Hepatocyte (in vitro differentiated cells): ENCODE measurements around the gene SLC29A4.

Experiments used
- EZH2 ChIP-seq: fragments of 200-600 bp; sonication (generic); IDR thresholded peaks from 2 replicates; pipeline ENCODE4 v1.6.1; 2016; ENCODE audit warnings: antibody characterized with exemption, mild to moderate bottlenecking, borderline replicate concordance
- EZH2phosphoT487 ChIP-seq: fragments of 200-600 bp; sonication (generic); IDR thresholded peaks from one replicate; pipeline ENCODE4 v1.6.1; 2018; ENCODE audit warnings: antibody characterized with exemption, mild to moderate bottlenecking, low read depth, moderate library complexity; ENCODE audit not compliant: unreplicated experiment, severe bottlenecking
- TF ChIP-seq, protein P1 (sequence below): fragments of 200-600 bp; sonication (generic); IDR thresholded peaks from 2 replicates; pipeline ENCODE4 v1.5.1; 2016; ENCODE audit warnings: antibody characterized with exemption, mild to moderate bottlenecking; ENCODE audit not compliant: poor library complexity

DNA sequence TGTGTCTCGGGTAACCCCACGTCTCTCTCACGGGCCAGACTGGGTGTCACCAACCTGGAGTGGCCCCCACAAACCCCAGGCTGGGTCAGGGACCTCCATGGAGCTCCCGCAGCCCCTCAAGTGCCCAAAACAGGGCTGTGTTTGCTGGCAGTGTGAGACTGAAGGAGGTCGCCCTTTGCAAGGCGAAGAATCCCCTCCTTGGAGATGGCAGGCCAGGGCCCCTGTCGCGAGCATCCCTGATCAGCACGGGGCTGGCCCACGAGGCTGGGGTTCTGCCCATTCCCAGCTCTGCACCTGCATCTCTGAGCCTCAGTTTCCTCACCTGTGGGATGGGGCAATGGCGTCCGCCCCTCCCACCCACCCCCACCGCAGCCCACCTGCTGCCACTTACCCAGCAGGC is 62.4 kb downstream of the SLC29A4 start:
- TF ChIP-seq, protein P1, sequence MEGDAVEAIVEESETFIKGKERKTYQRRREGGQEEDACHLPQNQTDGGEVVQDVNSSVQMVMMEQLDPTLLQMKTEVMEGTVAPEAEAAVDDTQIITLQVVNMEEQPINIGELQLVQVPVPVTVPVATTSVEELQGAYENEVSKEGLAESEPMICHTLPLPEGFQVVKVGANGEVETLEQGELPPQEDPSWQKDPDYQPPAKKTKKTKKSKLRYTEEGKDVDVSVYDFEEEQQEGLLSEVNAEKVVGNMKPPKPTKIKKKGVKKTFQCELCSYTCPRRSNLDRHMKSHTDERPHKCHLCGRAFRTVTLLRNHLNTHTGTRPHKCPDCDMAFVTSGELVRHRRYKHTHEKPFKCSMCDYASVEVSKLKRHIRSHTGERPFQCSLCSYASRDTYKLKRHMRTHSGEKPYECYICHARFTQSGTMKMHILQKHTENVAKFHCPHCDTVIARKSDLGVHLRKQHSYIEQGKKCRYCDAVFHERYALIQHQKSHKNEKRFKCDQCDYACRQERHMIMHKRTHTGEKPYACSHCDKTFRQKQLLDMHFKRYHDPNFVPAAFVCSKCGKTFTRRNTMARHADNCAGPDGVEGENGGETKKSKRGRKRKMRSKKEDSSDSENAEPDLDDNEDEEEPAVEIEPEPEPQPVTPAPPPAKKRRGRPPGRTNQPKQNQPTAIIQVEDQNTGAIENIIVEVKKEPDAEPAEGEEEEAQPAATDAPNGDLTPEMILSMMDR, result no peak
- TF ChIP-seq EZH2phosphoT487 (no peak), EZH2 (no peak)
